Measurements from ENCODE around the gene HNRNPK.

The HNRNPK gene

DNA sequence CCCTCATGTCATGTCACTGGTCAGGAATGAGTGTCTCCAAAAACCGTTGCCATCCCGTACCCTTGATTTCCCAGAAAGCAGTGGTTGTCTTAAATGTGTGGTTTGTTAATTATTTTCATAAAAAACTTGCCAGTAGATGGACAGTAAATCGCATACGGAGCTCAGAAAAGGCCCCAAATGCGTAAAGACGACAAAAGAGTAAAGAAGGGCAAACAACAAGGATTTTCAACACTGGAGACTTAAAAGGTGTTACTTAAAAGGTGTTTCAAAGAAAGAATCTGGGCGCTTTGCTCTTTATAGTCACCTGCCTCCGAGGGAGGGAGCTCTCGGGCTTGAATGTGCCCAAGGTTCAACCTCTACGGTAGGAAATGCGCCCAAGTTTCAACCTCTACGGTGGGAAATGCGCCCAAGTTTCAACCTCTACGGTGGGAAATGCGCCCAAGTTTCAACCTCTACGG, 59.5 kb downstream of the HNRNPK start:
- no peak for TF ChIP-seq TOX (CRISPR knock-in tag; IDR thresholded peaks at IDR 0.05; ENCODE audit: borderline replicate concordance)
- TF ChIP-seq ZFP3 (CRISPR knock-in tag; IDR thresholded peaks at IDR 0.05), result no peak
- TF ChIP-seq CSDC2 (CRISPR knock-in tag; IDR thresholded peaks at IDR 0.05), result 0 out of 2 replicates have a peak, but pooled peaks have one; percentile 23
- TF ChIP-seq, protein P1, sequence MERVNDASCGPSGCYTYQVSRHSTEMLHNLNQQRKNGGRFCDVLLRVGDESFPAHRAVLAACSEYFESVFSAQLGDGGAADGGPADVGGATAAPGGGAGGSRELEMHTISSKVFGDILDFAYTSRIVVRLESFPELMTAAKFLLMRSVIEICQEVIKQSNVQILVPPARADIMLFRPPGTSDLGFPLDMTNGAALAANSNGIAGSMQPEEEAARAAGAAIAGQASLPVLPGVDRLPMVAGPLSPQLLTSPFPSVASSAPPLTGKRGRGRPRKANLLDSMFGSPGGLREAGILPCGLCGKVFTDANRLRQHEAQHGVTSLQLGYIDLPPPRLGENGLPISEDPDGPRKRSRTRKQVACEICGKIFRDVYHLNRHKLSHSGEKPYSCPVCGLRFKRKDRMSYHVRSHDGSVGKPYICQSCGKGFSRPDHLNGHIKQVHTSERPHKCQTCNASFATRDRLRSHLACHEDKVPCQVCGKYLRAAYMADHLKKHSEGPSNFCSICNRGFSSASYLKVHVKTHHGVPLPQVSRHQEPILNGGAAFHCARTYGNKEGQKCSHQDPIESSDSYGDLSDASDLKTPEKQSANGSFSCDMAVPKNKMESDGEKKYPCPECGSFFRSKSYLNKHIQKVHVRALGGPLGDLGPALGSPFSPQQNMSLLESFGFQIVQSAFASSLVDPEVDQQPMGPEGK (CRISPR knock-in tag; IDR thresholded peaks at IDR 0.05; ENCODE audit: borderline replicate concordance), result no peak
- no peak for TF ChIP-seq ZNF565 (CRISPR knock-in tag; conservative IDR thresholded peaks at IDR 0.05; ENCODE audit: low read depth)
- peak; percentile 56 for ATAC-seq

GRCh38 chr9:83919111-83919510, 60.9 kb downstream of the HNRNPK start:
- no peak for ATAC-seq
- TF ChIP-seq, protein P2, sequence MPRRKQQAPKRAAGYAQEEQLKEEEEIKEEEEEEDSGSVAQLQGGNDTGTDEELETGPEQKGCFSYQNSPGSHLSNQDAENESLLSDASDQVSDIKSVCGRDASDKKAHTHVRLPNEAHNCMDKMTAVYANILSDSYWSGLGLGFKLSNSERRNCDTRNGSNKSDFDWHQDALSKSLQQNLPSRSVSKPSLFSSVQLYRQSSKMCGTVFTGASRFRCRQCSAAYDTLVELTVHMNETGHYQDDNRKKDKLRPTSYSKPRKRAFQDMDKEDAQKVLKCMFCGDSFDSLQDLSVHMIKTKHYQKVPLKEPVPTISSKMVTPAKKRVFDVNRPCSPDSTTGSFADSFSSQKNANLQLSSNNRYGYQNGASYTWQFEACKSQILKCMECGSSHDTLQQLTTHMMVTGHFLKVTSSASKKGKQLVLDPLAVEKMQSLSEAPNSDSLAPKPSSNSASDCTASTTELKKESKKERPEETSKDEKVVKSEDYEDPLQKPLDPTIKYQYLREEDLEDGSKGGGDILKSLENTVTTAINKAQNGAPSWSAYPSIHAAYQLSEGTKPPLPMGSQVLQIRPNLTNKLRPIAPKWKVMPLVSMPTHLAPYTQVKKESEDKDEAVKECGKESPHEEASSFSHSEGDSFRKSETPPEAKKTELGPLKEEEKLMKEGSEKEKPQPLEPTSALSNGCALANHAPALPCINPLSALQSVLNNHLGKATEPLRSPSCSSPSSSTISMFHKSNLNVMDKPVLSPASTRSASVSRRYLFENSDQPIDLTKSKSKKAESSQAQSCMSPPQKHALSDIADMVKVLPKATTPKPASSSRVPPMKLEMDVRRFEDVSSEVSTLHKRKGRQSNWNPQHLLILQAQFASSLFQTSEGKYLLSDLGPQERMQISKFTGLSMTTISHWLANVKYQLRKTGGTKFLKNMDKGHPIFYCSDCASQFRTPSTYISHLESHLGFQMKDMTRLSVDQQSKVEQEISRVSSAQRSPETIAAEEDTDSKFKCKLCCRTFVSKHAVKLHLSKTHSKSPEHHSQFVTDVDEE (CRISPR knock-in tag; IDR thresholded peaks at IDR 0.05), result no peak
- TF ChIP-seq ZFP3 (CRISPR knock-in tag; IDR thresholded peaks at IDR 0.05), result no peak
- no peak for TF ChIP-seq ARNTL (CRISPR knock-in tag; IDR thresholded peaks at IDR 0.05; ENCODE audit: borderline replicate concordance, low read depth)
- TF ChIP-seq ZNF565 (CRISPR knock-in tag; conservative IDR thresholded peaks at IDR 0.05; ENCODE audit: low read depth), result no peak
- no peak for TF ChIP-seq ZNF70 (CRISPR knock-in tag; IDR thresholded peaks at IDR 0.05)
- TF ChIP-seq CSDC2 (CRISPR knock-in tag; IDR thresholded peaks at IDR 0.05), result no peak
- TF ChIP-seq ZFP30 (CRISPR knock-in tag; IDR thresholded peaks at IDR 0.05), result no peak
- no peak for TF ChIP-seq BACH2 (CRISPR knock-in tag; IDR thresholded peaks at IDR 0.05; ENCODE audit: borderline replicate concordance)
- TF ChIP-seq GLIS3 (CRISPR knock-in tag; IDR thresholded peaks at IDR 0.05), result no peak
- no peak for TF ChIP-seq ISL1 (CRISPR knock-in tag; IDR thresholded peaks at IDR 0.05)
- TF ChIP-seq RARB (CRISPR knock-in tag; IDR thresholded peaks at IDR 0.05), result no peak

Data from SK-N-SH treated with all-trans-retinoic acid at 6 μM for 48 hours (cell line).